Measurements from ENCODE around the gene NFAT5.

The NFAT5 gene

GRCh38 chr16:69699915-69700314 is 134.1 kb downstream of the NFAT5 start:
- no peaks in the 10 kb centered on the region for H3K27me3 ChIP-seq
- H3K9me3 ChIP-seq: no peaks in the 10 kb centered on the region
- no peak for TF ChIP-seq CTCF (IDR thresholded peaks at IDR 0.05)
- H3K4me1 ChIP-seq (ENCODE audit: control insufficient read depth in 1 of 2, insufficient read depth in 1 of 2, low read depth in 1 of 2, low read length in 1 of 2): no peaks in the 10 kb centered on the region
- no peak overlapping the region for H3K4me3 ChIP-seq (ENCODE audit: low read depth in 1 of 2, low read length in 1 of 2)
- H3K36me3 ChIP-seq: peaks cover 58% of the 10 kb centered on the region
- no peak overlapping the region for H3K27ac ChIP-seq

- Histone ChIP-seq H3K9me3 (no peaks in the 10 kb centered on the region), H3K27ac (no peak overlapping the region), H3K36me3 (peaks cover 42% of the 10 kb centered on the region), H3K27me3 (no peaks in the 10 kb centered on the region), H3K4me1 (ENCODE audit: control insufficient read depth in 1 of 2, insufficient read depth in 1 of 2, low read depth in 1 of 2, low read length in 1 of 2) (no peaks in the 10 kb centered on the region), H3K4me3 (ENCODE audit: low read depth in 1 of 2, low read length in 1 of 2) (no peak overlapping the region)
- TF ChIP-seq CTCF (IDR thresholded peaks at IDR 0.05): no peak
Measured at GRCh38 chr16:69701452-69701851, 135.7 kb downstream of the NFAT5 start.

GRCh38 chr16:69701866-69702265 is 136.1 kb downstream of the NFAT5 start:
- peaks cover 38% of the 10 kb centered on the region for H3K36me3 ChIP-seq
- no peak for TF ChIP-seq CTCF (IDR thresholded peaks at IDR 0.05)
- no peak overlapping the region for H3K4me3 ChIP-seq (ENCODE audit: low read depth in 1 of 2, low read length in 1 of 2)
- no peaks in the 10 kb centered on the region for H3K4me1 ChIP-seq (ENCODE audit: control insufficient read depth in 1 of 2, insufficient read depth in 1 of 2, low read depth in 1 of 2, low read length in 1 of 2)
- H3K27ac ChIP-seq: no peak overlapping the region
- no peaks in the 10 kb centered on the region for H3K27me3 ChIP-seq
- no peaks in the 10 kb centered on the region for H3K9me3 ChIP-seq

GRCh38 chr16:69703638-69704037 is 137.9 kb downstream of the NFAT5 start:
- TF ChIP-seq CTCF (IDR thresholded peaks at IDR 0.05): no peak
- H3K27ac ChIP-seq: no peak overlapping the region
- H3K9me3 ChIP-seq: no peaks in the 10 kb centered on the region
- no peak overlapping the region for H3K4me3 ChIP-seq (ENCODE audit: low read depth in 1 of 2, low read length in 1 of 2)
- H3K4me1 ChIP-seq (ENCODE audit: control insufficient read depth in 1 of 2, insufficient read depth in 1 of 2, low read depth in 1 of 2, low read length in 1 of 2): no peaks in the 10 kb centered on the region
- peaks cover 30% of the 10 kb centered on the region for H3K36me3 ChIP-seq
- no peaks in the 10 kb centered on the region for H3K27me3 ChIP-seq

- H3K4me3 ChIP-seq (ENCODE audit: low read depth in 1 of 2, low read length in 1 of 2): no peak overlapping the region
- H3K4me1 ChIP-seq (ENCODE audit: control insufficient read depth in 1 of 2, insufficient read depth in 1 of 2, low read depth in 1 of 2, low read length in 1 of 2): no peaks in the 10 kb centered on the region
- H3K9me3 ChIP-seq: no peaks in the 10 kb centered on the region
- H3K27me3 ChIP-seq: no peaks in the 10 kb centered on the region
- no peak overlapping the region for H3K27ac ChIP-seq
- TF ChIP-seq CTCF (IDR thresholded peaks at IDR 0.05): no peak
- H3K36me3 ChIP-seq: peaks cover 26% of the 10 kb centered on the region
Measured at GRCh38 chr16:69706256-69706974, 140.6 kb downstream of the NFAT5 start.

Data from neutrophil (primary cell).